ENCODE measurements around the gene ZCCHC24. TPM values are rescaled to one million over a fixed set of nuclear protein-coding genes. Genes with fewer than 3 reads are reported as not detected.
"Not testable (repeated sequence)": the region's sequence is repeated elsewhere in the genome, so short reads cannot be mapped to it uniquely, and the experiment has no call there.

The ZCCHC24 gene
- polyA plus RNA-seq, 4 donors: 0.89 to 13.0 (median 11.4) TPM

GRCh38 chr10:79454259-79454658 lies 8.8 kb upstream of the ZCCHC24 start:
- WGBS, 3 donors: 36 to 70% (median 49%) methylated on average over 6 of the region's 6 CpGs
- peaks cover 0 to 12% (median 0%) of the 10 kb centered on the region in 3 donors for H3K4me1 ChIP-seq (ENCODE audit: control insufficient read depth in 3 of 3, insufficient read depth in 2 of 3, low read depth in 1 of 3, low read length in 2 of 3)
- H3K9me3 ChIP-seq (ENCODE audit: control insufficient read depth in 2 of 2, insufficient read depth in 1 of 2, low read depth in 1 of 2, low read length in 1 of 2): no peaks in the 10 kb centered on the region
- no peaks in the 10 kb centered on the region for H3K27me3 ChIP-seq (ENCODE audit: control insufficient read depth in 3 of 3, insufficient read depth in 3 of 3, low read length in 3 of 3)
- H3K4me3 ChIP-seq (ENCODE audit: low read depth in 1 of 3, low read length in 3 of 3): no peak overlapping the region
- no peak for DNase-seq
- no peak overlapping the region for H3K27ac ChIP-seq (ENCODE audit: low read depth in 1 of 3, low read length in 2 of 3)
- no peaks in the 10 kb centered on the region for H3K36me3 ChIP-seq (ENCODE audit: control insufficient read depth in 3 of 3, insufficient read depth in 2 of 3, low read depth in 1 of 3, low read length in 3 of 3)
- no peak for FAIRE-seq

- Histone ChIP-seq H3K27me3 (ENCODE audit: control insufficient read depth in 3 of 3, insufficient read depth in 3 of 3, low read length in 3 of 3) (no peaks in the 10 kb centered on the region), H3K27ac (ENCODE audit: low read depth in 1 of 3, low read length in 2 of 3) (no peak overlapping the region), H3K9me3 (ENCODE audit: control insufficient read depth in 2 of 2, insufficient read depth in 1 of 2, low read depth in 1 of 2, low read length in 1 of 2) (no peaks in the 10 kb centered on the region), H3K36me3 (ENCODE audit: control insufficient read depth in 3 of 3, insufficient read depth in 2 of 3, low read depth in 1 of 3, low read length in 3 of 3) (no peaks in the 10 kb centered on the region), H3K4me3 (ENCODE audit: low read depth in 1 of 3, low read length in 3 of 3) (no peak overlapping the region), H3K4me1 (ENCODE audit: control insufficient read depth in 3 of 3, insufficient read depth in 2 of 3, low read depth in 1 of 3, low read length in 2 of 3) (peaks cover 0 to 12% (median 0%) of the 10 kb centered on the region in 3 donors)
- no peak for DNase-seq
- 90 to 93% (median 91%) methylated on average over 3 of the region's 3 CpGs for WGBS, 3 donors
- FAIRE-seq: no peak
Measured at GRCh38 chr10:79453392-79453791, 8.0 kb upstream of the ZCCHC24 start.

GRCh38 chr10:79452174-79452611 lies 6.8 kb upstream of the ZCCHC24 start:
- FAIRE-seq (no peak), DNase-seq (peak in 1 of 2 donors; percentile 31)
- no peaks in the 10 kb centered on the region for H3K9me3 ChIP-seq (ENCODE audit: control insufficient read depth in 2 of 2, insufficient read depth in 1 of 2, low read depth in 1 of 2, low read length in 1 of 2)
- no peak overlapping the region for H3K4me3 ChIP-seq (ENCODE audit: low read depth in 1 of 3, low read length in 3 of 3)
- WGBS, 3 donors: 53 to 60% (median 57%) methylated on average over 9 of the region's 9 CpGs
- peaks cover 0 to 12% (median 0%) of the 10 kb centered on the region in 3 donors for H3K4me1 ChIP-seq (ENCODE audit: control insufficient read depth in 3 of 3, insufficient read depth in 2 of 3, low read depth in 1 of 3, low read length in 2 of 3)
- peaks cover 0 to 2% (median 0%) of the 10 kb centered on the region in 3 donors for H3K27me3 ChIP-seq (ENCODE audit: control insufficient read depth in 3 of 3, insufficient read depth in 3 of 3, low read length in 3 of 3)
- H3K27ac ChIP-seq (ENCODE audit: low read depth in 1 of 3, low read length in 2 of 3): no peak overlapping the region
- H3K36me3 ChIP-seq (ENCODE audit: control insufficient read depth in 3 of 3, insufficient read depth in 2 of 3, low read depth in 1 of 3, low read length in 3 of 3): no peaks in the 10 kb centered on the region

DNA sequence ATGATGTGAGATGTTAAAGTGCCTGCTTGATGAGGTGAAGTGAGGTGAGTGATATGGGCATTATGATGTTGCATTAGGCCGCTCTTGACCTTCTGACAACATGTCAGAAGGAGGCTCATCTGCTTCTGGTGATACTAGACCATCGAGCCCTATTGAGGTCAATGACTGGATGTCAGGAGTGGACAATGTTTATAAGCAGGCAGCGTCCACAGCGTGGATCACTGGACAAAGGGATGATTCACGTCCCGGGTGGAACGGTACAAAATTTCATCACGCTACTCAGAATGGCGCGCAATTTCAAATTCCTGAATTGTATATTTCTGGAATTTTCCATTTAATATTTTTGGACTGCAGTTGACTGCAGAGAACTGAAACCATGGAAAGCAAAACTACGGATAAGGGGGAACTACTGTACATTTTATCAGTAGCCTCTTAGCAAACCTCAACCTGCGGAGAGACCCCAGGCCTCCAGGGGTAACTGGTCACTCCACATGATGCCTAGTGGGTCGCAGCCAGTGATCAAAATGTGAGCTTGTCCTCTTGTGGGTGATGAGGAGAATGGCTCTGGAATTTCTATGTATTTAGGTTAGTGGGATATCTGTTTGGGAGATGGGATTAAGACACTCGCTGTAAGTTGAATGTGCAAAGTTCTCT lies 5.7 kb upstream of the ZCCHC24 start:
- Histone ChIP-seq H3K27me3 (ENCODE audit: control insufficient read depth in 3 of 3, insufficient read depth in 3 of 3, low read length in 3 of 3) (peaks cover 0 to 8% (median 0%) of the 10 kb centered on the region in 3 donors), H3K36me3 (ENCODE audit: control insufficient read depth in 3 of 3, insufficient read depth in 2 of 3, low read depth in 1 of 3, low read length in 3 of 3) (no peaks in the 10 kb centered on the region), H3K9me3 (ENCODE audit: control insufficient read depth in 2 of 2, insufficient read depth in 1 of 2, low read depth in 1 of 2, low read length in 1 of 2) (no peaks in the 10 kb centered on the region), H3K4me3 (ENCODE audit: low read depth in 1 of 3, low read length in 3 of 3) (no peak overlapping the region), H3K4me1 (ENCODE audit: control insufficient read depth in 3 of 3, insufficient read depth in 2 of 3, low read depth in 1 of 3, low read length in 2 of 3) (peaks cover 0 to 18% (median 2%) of the 10 kb centered on the region in 3 donors), H3K27ac (ENCODE audit: low read depth in 1 of 3, low read length in 2 of 3) (no peak overlapping the region)
- WGBS, 3 donors: 92 to 95% (median 95%) methylated on average over 14 of the region's 14 CpGs
- DNase-seq: no peak
- FAIRE-seq: no peak

DNA sequence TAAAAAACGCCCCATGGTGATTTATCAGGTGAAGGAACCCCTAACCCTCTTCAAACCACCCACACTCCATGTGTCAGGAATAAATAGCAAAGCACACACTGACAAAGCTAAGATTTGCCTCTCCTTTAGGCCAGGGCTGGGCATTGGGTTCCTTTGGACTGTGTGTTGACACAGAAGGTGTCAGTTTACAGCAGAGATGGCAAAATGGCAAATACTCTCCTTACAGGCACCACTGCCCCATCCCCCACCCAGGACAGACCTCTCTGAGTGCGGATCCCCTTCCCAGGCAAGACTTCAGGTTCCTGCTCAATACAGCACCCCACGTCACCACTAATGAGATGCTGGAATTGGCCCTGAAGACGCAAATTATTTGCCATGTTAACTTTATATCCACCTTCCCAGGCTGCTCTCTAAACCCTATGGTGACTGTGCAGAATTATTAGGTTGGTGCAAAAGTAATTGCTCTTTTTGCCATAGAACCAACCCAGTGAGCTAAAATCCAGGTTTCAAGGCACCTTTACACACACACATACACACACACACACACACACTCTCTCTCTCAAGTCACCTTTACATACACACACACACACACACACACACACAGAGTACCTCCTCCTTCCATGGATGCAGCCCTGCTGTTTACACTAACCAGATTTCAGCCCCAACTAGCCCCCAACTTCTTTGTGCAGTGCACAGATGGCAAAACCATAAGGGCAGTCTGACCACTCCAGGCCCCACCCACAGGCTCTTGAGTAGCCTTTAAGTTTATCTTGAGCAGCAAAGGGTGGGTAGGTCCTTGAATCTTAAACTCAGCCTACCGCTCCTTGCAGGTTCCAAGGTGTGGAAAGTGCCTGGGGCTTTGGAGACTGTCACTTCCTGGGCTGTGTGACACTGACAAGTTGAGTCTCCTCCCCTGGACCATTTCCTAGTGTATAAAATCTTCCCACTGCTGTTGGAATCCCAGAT lies 4.0 kb upstream of the ZCCHC24 start:
- WGBS, 3 donors: 72 to 90% (median 87%) methylated on average over 5 of the region's 5 CpGs
- H3K9me3 ChIP-seq (ENCODE audit: control insufficient read depth in 2 of 2, insufficient read depth in 1 of 2, low read depth in 1 of 2, low read length in 1 of 2): no peaks in the 10 kb centered on the region
- H3K4me1 ChIP-seq (ENCODE audit: control insufficient read depth in 3 of 3, insufficient read depth in 2 of 3, low read depth in 1 of 3, low read length in 2 of 3): peaks cover 0 to 22% (median 2%) of the 10 kb centered on the region in 3 donors
- no peak for FAIRE-seq
- H3K27me3 ChIP-seq (ENCODE audit: control insufficient read depth in 3 of 3, insufficient read depth in 3 of 3, low read length in 3 of 3): peaks cover 0 to 8% (median 0%) of the 10 kb centered on the region in 3 donors
- no peak for DNase-seq
- H3K27ac ChIP-seq (ENCODE audit: low read depth in 1 of 3, low read length in 2 of 3): no peak overlapping the region
- H3K4me3 ChIP-seq (ENCODE audit: low read depth in 1 of 3, low read length in 3 of 3): no peak overlapping the region
- H3K36me3 ChIP-seq (ENCODE audit: control insufficient read depth in 3 of 3, insufficient read depth in 2 of 3, low read depth in 1 of 3, low read length in 3 of 3): no peaks in the 10 kb centered on the region

DNA sequence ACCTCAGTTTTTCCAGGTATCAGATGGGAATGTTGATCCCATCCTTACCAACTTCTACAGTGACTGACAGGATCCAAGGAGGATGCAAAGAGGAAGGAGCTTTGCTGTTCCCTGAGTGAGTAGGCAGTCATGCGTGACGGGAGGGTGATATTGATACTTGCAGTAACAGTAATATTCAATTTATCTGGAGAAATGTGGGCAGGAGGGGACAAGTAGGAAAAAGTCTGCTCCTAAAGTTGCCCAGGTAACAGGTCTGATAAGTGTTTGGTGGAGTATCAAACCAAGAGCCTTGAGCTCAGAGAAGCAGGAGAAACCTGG lies 3.3 kb upstream of the ZCCHC24 start:
- DNase-seq (no peak), FAIRE-seq (no peak)
- Histone ChIP-seq H3K4me1 (ENCODE audit: control insufficient read depth in 3 of 3, insufficient read depth in 2 of 3, low read depth in 1 of 3, low read length in 2 of 3) (peaks cover 2 to 29% (median 8%) of the 10 kb centered on the region in 3 donors), H3K27ac (ENCODE audit: low read depth in 1 of 3, low read length in 2 of 3) (no peak overlapping the region), H3K27me3 (ENCODE audit: control insufficient read depth in 3 of 3, insufficient read depth in 3 of 3, low read length in 3 of 3) (peaks cover 0 to 9% (median 0%) of the 10 kb centered on the region in 3 donors), H3K9me3 (ENCODE audit: control insufficient read depth in 2 of 2, insufficient read depth in 1 of 2, low read depth in 1 of 2, low read length in 1 of 2) (no peaks in the 10 kb centered on the region), H3K4me3 (ENCODE audit: low read depth in 1 of 3, low read length in 3 of 3) (no peak overlapping the region), H3K36me3 (ENCODE audit: control insufficient read depth in 3 of 3, insufficient read depth in 2 of 3, low read depth in 1 of 3, low read length in 3 of 3) (no peaks in the 10 kb centered on the region)
- WGBS, 3 donors: 92 to 98% (median 95%) methylated on average over 2 of the region's 2 CpGs

DNA sequence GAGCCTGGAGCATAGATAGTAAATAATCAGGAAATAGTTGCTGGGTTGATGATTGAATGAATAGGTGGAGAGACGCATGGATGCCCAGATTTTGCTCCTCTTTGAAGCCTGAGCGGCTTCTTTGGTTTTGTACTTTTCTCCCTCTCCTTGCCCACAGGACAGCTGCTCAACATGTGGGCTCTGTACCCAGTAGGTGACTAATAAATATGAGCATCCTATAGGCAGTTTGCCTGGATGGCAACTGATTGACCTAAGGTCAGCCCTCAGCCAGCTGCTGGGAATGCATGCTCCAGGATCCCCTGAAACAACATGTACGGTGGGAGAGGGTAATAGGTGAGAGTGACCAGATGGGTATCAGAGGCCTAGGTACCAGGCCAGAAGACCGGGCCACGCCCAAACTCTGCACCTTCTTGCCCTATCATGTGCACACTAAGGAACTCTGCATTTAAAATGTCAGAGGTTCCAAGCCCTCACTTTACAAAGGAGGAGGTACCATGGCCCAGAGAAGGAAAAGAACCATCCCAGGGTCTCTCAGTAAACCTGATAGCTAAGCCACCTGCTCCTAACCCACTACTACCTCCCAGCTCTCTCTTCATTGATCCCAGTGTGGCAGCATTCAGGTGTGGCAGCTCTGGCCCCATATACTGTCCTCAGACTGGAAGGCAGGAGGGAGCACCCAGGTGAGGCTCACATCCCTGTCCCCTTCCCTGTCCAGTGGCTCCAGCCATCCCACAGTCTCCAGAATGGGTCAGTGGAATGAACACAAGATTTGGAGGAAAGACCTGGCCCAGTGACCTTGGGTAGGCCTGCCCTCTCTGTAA lies 2.7 kb upstream of the ZCCHC24 start:
- Histone ChIP-seq H3K4me3 (ENCODE audit: low read depth in 1 of 3, low read length in 3 of 3) (no peak overlapping the region), H3K36me3 (ENCODE audit: control insufficient read depth in 3 of 3, insufficient read depth in 2 of 3, low read depth in 1 of 3, low read length in 3 of 3) (no peaks in the 10 kb centered on the region), H3K9me3 (ENCODE audit: control insufficient read depth in 2 of 2, insufficient read depth in 1 of 2, low read depth in 1 of 2, low read length in 1 of 2) (no peaks in the 10 kb centered on the region), H3K4me1 (ENCODE audit: control insufficient read depth in 3 of 3, insufficient read depth in 2 of 3, low read depth in 1 of 3, low read length in 2 of 3) (peaks cover 2 to 35% (median 10%) of the 10 kb centered on the region in 3 donors), H3K27me3 (ENCODE audit: control insufficient read depth in 3 of 3, insufficient read depth in 3 of 3, low read length in 3 of 3) (peaks cover 0 to 14% (median 0%) of the 10 kb centered on the region in 3 donors), H3K27ac (ENCODE audit: low read depth in 1 of 3, low read length in 2 of 3) (no peak overlapping the region)
- 76 to 91% (median 81%) methylated on average over 5 of the region's 5 CpGs for WGBS, 3 donors
- no peak for FAIRE-seq
- no peak for DNase-seq

DNA sequence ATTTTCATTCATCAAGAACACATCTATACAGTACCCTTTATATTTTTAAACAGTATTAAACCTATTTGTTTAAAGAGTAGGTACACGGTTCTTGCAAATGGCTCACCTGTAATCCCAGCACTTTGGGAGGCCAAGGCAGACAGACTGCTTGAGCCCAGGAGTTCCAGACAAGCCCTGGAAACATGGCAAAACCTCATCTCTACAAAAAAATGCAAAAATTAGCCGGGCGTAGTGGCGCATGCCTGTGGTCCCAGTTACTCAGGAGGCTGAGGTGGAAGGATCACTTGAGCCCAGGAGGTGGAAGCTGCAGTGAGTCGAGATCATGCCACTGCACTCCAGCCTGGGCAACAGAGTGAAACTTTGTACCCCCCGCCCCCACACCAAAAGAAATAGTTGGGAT lies 1.8 kb upstream of the ZCCHC24 start:
- not testable (repeated sequence) for H3K9me3 ChIP-seq (ENCODE audit: control insufficient read depth in 2 of 2, insufficient read depth in 1 of 2, low read depth in 1 of 2, low read length in 1 of 2); H3K4me3 ChIP-seq (ENCODE audit: low read depth in 1 of 3, low read length in 3 of 3); H3K27ac ChIP-seq (ENCODE audit: low read depth in 1 of 3, low read length in 2 of 3); DNase-seq; FAIRE-seq; H3K36me3 ChIP-seq (ENCODE audit: control insufficient read depth in 3 of 3, insufficient read depth in 2 of 3, low read depth in 1 of 3, low read length in 3 of 3)
- peaks cover 2 to 30% (median 10%) of the 10 kb centered on the region in 3 donors for H3K4me1 ChIP-seq (ENCODE audit: control insufficient read depth in 3 of 3, insufficient read depth in 2 of 3, low read depth in 1 of 3, low read length in 2 of 3)
- H3K27me3 ChIP-seq (ENCODE audit: control insufficient read depth in 3 of 3, insufficient read depth in 3 of 3, low read length in 3 of 3): peaks cover 0 to 15% (median 0%) of the 10 kb centered on the region in 3 donors
- 60 to 84% (median 78%) methylated on average over 6 of the region's 6 CpGs for WGBS, 3 donors

All from small intestine (tissue), 7 donors.